Measurements from ENCODE around the gene SMPD2.

Gene SMPD2

GRCh38 chr6:109449795-109450673 is 9.5 kb downstream of the SMPD2 start:
- TF ChIP-seq CTCF (IDR thresholded peaks at IDR 0.05; ENCODE audit: low read depth, low read length, missing control alignments), result no peak
- no peak overlapping the region for H3K4me3 ChIP-seq (replicated peaks; ENCODE audit: low read depth, low read length)
- no peak for DNase-seq (ENCODE audit: extremely low read depth, low read depth)

DNA sequence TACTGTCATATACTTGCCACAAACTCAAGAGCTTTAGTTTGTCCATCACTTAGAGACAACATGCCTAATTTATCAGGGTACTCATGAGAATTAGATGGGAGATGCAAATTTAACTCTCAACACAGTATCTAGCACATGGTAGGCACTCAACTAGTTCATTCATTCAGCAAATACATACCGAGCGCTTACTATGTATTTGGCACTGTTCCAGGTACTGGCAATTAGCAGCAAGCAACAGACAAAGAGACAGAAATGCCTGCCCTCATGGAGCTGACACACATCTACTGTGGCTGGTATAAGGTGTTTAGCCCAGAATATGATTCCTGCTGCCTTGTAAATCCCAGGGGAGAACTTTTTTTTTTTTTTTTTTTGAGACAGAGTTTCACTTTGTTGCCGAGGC is 10.3 kb downstream of the SMPD2 start:
- DNase-seq (ENCODE audit: extremely low read depth, low read depth), result no peak
- no peak for TF ChIP-seq CTCF (IDR thresholded peaks at IDR 0.05; ENCODE audit: low read depth, low read length, missing control alignments)
- no peak overlapping the region for H3K4me3 ChIP-seq (replicated peaks; ENCODE audit: low read depth, low read length)

- TF ChIP-seq CTCF (IDR thresholded peaks at IDR 0.05; ENCODE audit: low read depth, low read length, missing control alignments), result no peak
- no peak for DNase-seq (ENCODE audit: extremely low read depth, low read depth)
- no peak overlapping the region for H3K4me3 ChIP-seq (replicated peaks; ENCODE audit: low read depth, low read length)
These were observed 10.9 kb downstream of the SMPD2 start for GRCh38 chr6:109451376-109451775.

DNA sequence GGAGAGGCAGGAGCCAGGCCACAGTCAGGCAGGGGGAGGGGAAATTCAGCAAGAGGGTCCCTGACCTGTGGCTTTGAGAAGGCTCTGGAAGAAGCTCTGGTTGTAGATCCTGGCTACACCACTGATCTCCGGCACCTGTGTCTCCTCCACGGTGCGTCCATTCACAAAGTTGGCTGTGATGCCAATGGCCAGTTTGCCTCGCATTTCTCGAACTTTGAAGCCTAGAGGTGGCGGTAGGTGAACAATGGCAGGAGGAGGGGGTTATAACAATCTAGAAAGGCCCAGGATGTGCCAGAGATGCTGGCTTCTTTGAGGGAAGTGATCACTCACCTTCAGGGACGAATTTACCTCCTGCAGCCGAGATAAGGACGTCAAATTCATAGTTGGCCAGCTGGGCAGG is 11.7 kb downstream of the SMPD2 start:
- DNase-seq (ENCODE audit: extremely low read depth, low read depth), result no peak
- H3K4me3 ChIP-seq (replicated peaks; ENCODE audit: low read depth, low read length), result no peak overlapping the region
- no peak for TF ChIP-seq CTCF (IDR thresholded peaks at IDR 0.05; ENCODE audit: low read depth, low read length, missing control alignments)

GRCh38 chr6:109453156-109453555 is 12.6 kb downstream of the SMPD2 start:
- no peak overlapping the region for H3K4me3 ChIP-seq (replicated peaks; ENCODE audit: low read depth, low read length)
- no peak for DNase-seq (ENCODE audit: extremely low read depth, low read depth)

DNA sequence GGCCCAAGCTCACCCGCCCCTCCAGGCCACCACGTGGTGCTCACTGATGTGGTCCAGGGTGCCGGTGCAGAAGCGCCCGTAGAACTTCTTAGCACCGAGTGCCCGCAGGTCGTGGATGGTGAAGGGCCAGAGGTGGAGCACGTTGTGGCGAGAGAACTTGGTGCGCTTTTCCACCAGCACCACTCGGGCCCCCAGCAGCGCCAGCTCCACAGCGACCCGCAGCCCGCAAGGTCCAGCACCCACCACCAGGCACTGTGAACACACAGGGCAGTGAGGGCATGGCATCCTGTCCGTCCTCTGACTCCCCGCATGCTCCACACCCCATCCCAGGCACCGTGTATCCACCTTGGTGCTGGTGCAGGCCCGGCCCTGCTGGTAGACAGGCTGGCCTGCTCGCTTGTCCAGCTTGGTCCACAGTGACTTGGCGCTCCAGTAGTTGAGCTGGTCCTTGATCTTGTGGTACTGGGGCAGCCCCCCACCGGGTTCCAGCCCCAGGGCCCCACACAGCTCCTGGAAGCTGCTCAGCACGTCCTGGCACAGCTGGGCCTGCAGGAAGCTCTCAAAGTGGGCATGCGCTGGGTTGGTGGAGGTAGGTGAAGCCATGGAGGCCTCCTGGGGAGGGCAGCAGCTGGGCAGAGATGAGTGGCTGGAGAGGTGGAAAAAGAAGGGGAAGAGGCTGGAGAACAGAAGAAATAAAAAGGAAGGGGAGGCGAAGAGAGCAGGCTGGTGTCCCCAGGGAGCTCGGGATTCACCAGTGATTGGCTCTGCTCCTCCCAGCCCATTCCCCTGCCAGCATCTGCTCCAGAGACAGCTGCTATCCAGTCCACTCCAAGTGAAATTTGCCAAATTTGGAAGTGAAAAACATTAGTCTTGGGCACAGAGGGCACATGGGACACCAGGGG is 13.3 kb downstream of the SMPD2 start:
- no peak for TF ChIP-seq CTCF (IDR thresholded peaks at IDR 0.05; ENCODE audit: low read depth, low read length, missing control alignments)
- peak overlapping the region; percentile 75 for H3K4me3 ChIP-seq (replicated peaks; ENCODE audit: low read depth, low read length)
- DNase-seq (ENCODE audit: extremely low read depth, low read depth), result no peak

More at GRCh38 chr6:109453156-109453555, 12.6 kb downstream of the SMPD2 start:
- TF ChIP-seq CTCF (IDR thresholded peaks at IDR 0.05; ENCODE audit: low read depth, low read length, missing control alignments), result no peak

All from HFF-Myc (cell line).